DOHH2 (cell line): ENCODE measurements around the gene TGFBR2.

ENCODE experiments used
- EZH2phosphoT487 ChIP-seq: fragments of 200-600 bp; sonication (generic); IDR thresholded peaks from 2 replicates; pipeline ENCODE4 v1.6.1; 2017; ENCODE audit warnings: borderline replicate concordance, mild to moderate bottlenecking, antibody characterized with exemption, low read length, moderate library complexity, mixed read lengths
- TF ChIP-seq, protein P1 (sequence below): fragments of 200-600 bp; sonication (generic); IDR thresholded peaks from one replicate; pipeline ENCODE4 v1.5.1; 2014; ENCODE audit warnings: antibody characterized with exemption, mild to moderate bottlenecking, low read depth, low read length; ENCODE audit not compliant: poor library complexity, severe bottlenecking

DNA sequence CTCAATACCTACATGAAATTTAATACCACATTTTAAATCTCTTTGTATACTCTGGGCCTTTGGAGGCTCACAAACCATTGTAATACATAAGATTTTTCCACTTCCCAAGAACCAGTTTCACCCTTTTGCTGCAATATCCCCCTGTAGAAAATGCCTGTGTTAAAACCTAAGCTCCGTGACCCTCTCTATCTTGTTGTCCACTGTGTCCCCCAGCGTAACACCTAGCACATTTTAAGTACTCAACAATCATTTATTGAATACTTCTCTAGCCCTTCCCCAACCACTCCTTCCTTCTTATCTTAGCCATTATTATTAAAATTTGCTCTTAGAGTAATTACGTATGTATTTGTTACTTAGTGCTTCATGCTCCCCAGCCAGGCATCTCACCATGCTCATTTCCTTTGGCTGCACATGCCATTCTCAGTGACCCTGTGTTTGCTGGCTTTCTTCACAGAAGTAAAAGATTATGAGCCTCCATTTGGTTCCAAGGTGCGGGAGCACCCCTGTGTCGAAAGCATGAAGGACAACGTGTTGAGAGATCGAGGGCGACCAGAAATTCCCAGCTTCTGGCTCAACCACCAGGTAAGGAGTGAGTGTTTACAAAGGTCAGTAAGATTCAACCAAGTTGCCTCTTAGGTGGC, 81.6 kb downstream of the TGFBR2 start:
- TF ChIP-seq, protein P1, sequence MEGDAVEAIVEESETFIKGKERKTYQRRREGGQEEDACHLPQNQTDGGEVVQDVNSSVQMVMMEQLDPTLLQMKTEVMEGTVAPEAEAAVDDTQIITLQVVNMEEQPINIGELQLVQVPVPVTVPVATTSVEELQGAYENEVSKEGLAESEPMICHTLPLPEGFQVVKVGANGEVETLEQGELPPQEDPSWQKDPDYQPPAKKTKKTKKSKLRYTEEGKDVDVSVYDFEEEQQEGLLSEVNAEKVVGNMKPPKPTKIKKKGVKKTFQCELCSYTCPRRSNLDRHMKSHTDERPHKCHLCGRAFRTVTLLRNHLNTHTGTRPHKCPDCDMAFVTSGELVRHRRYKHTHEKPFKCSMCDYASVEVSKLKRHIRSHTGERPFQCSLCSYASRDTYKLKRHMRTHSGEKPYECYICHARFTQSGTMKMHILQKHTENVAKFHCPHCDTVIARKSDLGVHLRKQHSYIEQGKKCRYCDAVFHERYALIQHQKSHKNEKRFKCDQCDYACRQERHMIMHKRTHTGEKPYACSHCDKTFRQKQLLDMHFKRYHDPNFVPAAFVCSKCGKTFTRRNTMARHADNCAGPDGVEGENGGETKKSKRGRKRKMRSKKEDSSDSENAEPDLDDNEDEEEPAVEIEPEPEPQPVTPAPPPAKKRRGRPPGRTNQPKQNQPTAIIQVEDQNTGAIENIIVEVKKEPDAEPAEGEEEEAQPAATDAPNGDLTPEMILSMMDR, result no peak
- no peak for TF ChIP-seq EZH2phosphoT487
